Activated gamma-delta T cell (primary cell): ENCODE measurements around the gene HEMGN.
A peak's percentile ranks its signal among the peaks of the same experiment; 100 is the strongest.

Source experiments
- DNase-seq: peaks from one replicate; lab custom pipeline; 2025; lab: John Stamatoyannopoulos, UW

HEMGN gene

GRCh38 chr9:97928986-97929604 is 8.9 kb downstream of the HEMGN start:
- no peak for DNase-seq

GRCh38 chr9:97925497-97926334 is 12.3 kb downstream of the HEMGN start:
- DNase-seq, result no peak

- DNase-seq, result no peak
Observed at GRCh38 chr9:97924386-97924785, 13.6 kb downstream of the HEMGN start.

- no peak for DNase-seq
Observed at GRCh38 chr9:97923529-97924108, 14.4 kb downstream of the HEMGN start.

GRCh38 chr9:97921959-97922724 is 15.8 kb downstream of the HEMGN start, which contains the start of gene TRMO:
Gene TRMO (minus strand): TSS chr9:97922500. CDS start chr9:97922493, 7 bp downstream.
- DNase-seq, result peak; percentile 96

GRCh38 chr9:97919217-97919813 is 18.7 kb downstream of the HEMGN start:
- no peak for DNase-seq

GRCh38 chr9:97918611-97919010 is 19.4 kb downstream of the HEMGN start:
- DNase-seq, result no peak

- DNase-seq, result no peak
Observed at GRCh38 chr9:97911970-97912369, 26.0 kb downstream of the HEMGN start.

GRCh38 chr9:97911528-97911927 is 26.4 kb downstream of the HEMGN start:
- no peak for DNase-seq

GRCh38 chr9:97910357-97910756 is 27.6 kb downstream of the HEMGN start:
- DNase-seq, result no peak

GRCh38 chr9:97908705-97909104 is 29.3 kb downstream of the HEMGN start:
- DNase-seq, result no peak

GRCh38 chr9:97907632-97908031 is 30.3 kb downstream of the HEMGN start:
- no peak for DNase-seq

GRCh38 chr9:97907046-97907445 is 30.9 kb downstream of the HEMGN start:
- no peak for DNase-seq

- peak; percentile 41 for DNase-seq
Observed at GRCh38 chr9:97906236-97906831, 31.6 kb downstream of the HEMGN start.

GRCh38 chr9:97905228-97905627 is 32.7 kb downstream of the HEMGN start:
- DNase-seq, result no peak

GRCh38 chr9:97904725-97905124 is 33.2 kb downstream of the HEMGN start:
- no peak for DNase-seq

- no peak for DNase-seq
Observed at GRCh38 chr9:97903177-97903576, 34.8 kb downstream of the HEMGN start.

GRCh38 chr9:97900738-97901565 is 37.0 kb downstream of the HEMGN start:
- no peak for DNase-seq

- DNase-seq, result no peak
Observed at GRCh38 chr9:97900103-97900737, 37.8 kb downstream of the HEMGN start.
